Kidney tubule cell (primary cell): ENCODE data around the gene PSMA8.
"Not testable (repeated sequence)": the region's sequence is repeated elsewhere in the genome, so short reads cannot be mapped to it uniquely, and the experiment has no call there.

Experiments used
- DNase-seq: peaks from one replicate; pipeline ENCODE4 v3.0.0-alpha.2; 2018; ENCODE audit warnings: low spot score

Gene PSMA8

GRCh38 chr18:26237363-26237762 lies 103.7 kb downstream of the PSMA8 start:
- not testable (repeated sequence) for DNase-seq

DNA sequence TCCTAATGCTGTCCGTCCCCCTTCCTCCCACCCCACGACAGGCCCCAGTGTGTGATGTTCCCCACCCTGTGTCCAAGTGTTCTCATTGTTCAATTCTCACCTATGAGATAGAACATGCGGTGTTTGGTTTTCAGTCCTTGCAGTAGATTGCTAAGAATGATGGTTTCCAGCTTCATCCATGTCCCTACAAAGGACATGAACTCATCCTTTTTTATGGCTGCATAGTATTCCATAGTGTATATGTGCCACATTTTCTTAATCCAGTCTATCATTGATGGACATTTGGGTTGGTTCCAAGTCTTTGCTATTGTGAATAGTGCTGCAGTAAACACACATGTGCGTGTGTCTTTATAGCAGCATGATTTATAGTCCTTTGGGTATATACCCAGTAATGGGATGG lies 105.0 kb downstream of the PSMA8 start:
- DNase-seq, result not testable (repeated sequence)

- DNase-seq, result not testable (repeated sequence)
These were observed 108.7 kb downstream of the PSMA8 start for GRCh38 chr18:26242392-26242791.
